Stomach (tissue), 9 donors: ENCODE results near the gene GPR153. TPM values are rescaled to one million over a fixed set of nuclear protein-coding genes. Genes with fewer than 3 reads are reported as not detected.

Source experiments
- DNase-seq, 2 donors: peaks; one replicate each; pipeline versions ENCODE4 v3.0.0 to v3.0.0-alpha.2; 2013 to 2019
- H3K27ac ChIP-seq, 5 donors: fragments of 200-600 bp in 4 of 5; sonication (generic) in 4 of 5; one replicate each; pipeline ENCODE4 v1.5.1; 2013 to 2019; ENCODE audit warnings: mild to moderate bottlenecking in 1 of 5, moderate library complexity in 1 of 5
- H3K27me3 ChIP-seq, 3 donors: fragments of 200-600 bp; sonication (generic); one replicate each; pipeline ENCODE4 v1.5.1; 2017 to 2019; ENCODE audit warnings: mixed run types in 1 of 3
- H3K36me3 ChIP-seq, 4 donors: fragments of 200-600 bp; sonication (generic); 1 replicate in 3 of 4; 2 replicates in 1 of 4; pipeline ENCODE4 v1.5.1; 2016 to 2019
- H3K4me1 ChIP-seq, 4 donors: fragments of 200-600 bp; sonication (generic); one replicate each; pipeline ENCODE4 v1.5.1; 2016 to 2019
- H3K4me3 ChIP-seq, 4 donors: fragments of 200-600 bp; sonication (generic) in 3 of 4; one replicate each; pipeline ENCODE4 v1.5.1; 2016 to 2019; ENCODE audit warnings: mild to moderate bottlenecking in 1 of 4
- H3K9me3 ChIP-seq, 4 donors: fragments of 200-600 bp; sonication (generic); one replicate each; pipeline ENCODE4 v1.5.1; 2016 to 2019
- EP300 ChIP-seq: sonication (generic); formaldehyde crosslinking; IDR thresholded peaks from one replicate; pipeline ENCODE4 v1.6.1; 2017; ENCODE audit warnings: antibody characterized with exemption
- POLR2A ChIP-seq, 4 donors: fragments of 450-650 bp; IDR thresholded peaks; one replicate each; pipeline ENCODE4 v1.6.1; 2016; ENCODE audit warnings: antibody characterized with exemption in 4 of 4, control low read depth in 2 of 4, mild to moderate bottlenecking in 1 of 4, moderate library complexity in 1 of 4
- POLR2AphosphoS5 ChIP-seq, 3 donors: sonication (generic); formaldehyde crosslinking; IDR thresholded peaks; one replicate each; pipeline ENCODE4 v1.6.1; 2016; ENCODE audit warnings: antibody characterized with exemption in 3 of 3
- WGBS, 5 donors: extraction: QIAGEN DNeasy Blood & Tissue Kit in 3 of 5; methylation state at CpG; one replicate each; pipeline versions ENCODE4 v1.1.5 to v1.1.7; 2013 to 2018; 5-methylcytosine and 5-hydroxymethylcytosine counted together
- intact Hi-C: fragments of 100-400 bp; cut with DNase I; formaldehyde crosslinking; loops from one replicate; pipeline ENCODE4 v1.15.1; 2023; ENCODE audit warnings: low total_unique reads
- polyA plus RNA-seq, 3 donors: library from polyadenylated mRNA; stranded (reverse); fragments of 200-250 nt; gene quantifications; one replicate each; pipeline ENCODE4 v1.2.3, GENCODE V29; 2013
- total RNA-seq, 5 donors: library from RNA; depleted of rRNA; stranded (reverse); fragments of >200 nt; gene quantifications; one replicate each; pipeline versions ENCODE4 v1.1.0 to v1.2.3, GENCODE V29; 2014 to 2016
- TF ChIP-seq, protein P1 (sequence below), 7 experiments: fragments of 450-650 bp in 4 of 7; fragments of 200-600 bp in 3 of 7; sonication (generic) in 3 of 7; IDR thresholded peaks; one replicate each; pipeline ENCODE4 v1.5.1; 2016 to 2019; ENCODE audit warnings: antibody characterized with exemption in 7 of 7, control low read depth in 2 of 7, mild to moderate bottlenecking in 1 of 7
- donor health status: healthy with polysubstance abuse.
- donor health status: Bipolar disorder and iron deficiency.
- donor health status: healthy.

Gene GPR153
- total and polyA plus RNA-seq, 8 donors, result 1.8 to 63.1 (median 2.8) TPM

GRCh38 chr1:6237093-6237492, 23.8 kb downstream of the GPR153 start:
- peaks cover 17 to 35% (median 26%) of the 10 kb centered on the region in 4 donors for H3K4me1 ChIP-seq
- intact Hi-C loops, result no loop called here
- 85 to 94% (median 91%) methylated on average over 4 of the region's 4 CpGs for WGBS, 5 donors
- H3K27me3 ChIP-seq, result peaks cover 0 to 45% (median 25%) of the 10 kb centered on the region in 3 donors
- TF ChIP-seq POLR2A (IDR thresholded peaks at IDR 0.05) (no peak), POLR2AphosphoS5 (IDR thresholded peaks at IDR 0.05) (no peak), EP300 (no peak)
- TF ChIP-seq, protein P1, sequence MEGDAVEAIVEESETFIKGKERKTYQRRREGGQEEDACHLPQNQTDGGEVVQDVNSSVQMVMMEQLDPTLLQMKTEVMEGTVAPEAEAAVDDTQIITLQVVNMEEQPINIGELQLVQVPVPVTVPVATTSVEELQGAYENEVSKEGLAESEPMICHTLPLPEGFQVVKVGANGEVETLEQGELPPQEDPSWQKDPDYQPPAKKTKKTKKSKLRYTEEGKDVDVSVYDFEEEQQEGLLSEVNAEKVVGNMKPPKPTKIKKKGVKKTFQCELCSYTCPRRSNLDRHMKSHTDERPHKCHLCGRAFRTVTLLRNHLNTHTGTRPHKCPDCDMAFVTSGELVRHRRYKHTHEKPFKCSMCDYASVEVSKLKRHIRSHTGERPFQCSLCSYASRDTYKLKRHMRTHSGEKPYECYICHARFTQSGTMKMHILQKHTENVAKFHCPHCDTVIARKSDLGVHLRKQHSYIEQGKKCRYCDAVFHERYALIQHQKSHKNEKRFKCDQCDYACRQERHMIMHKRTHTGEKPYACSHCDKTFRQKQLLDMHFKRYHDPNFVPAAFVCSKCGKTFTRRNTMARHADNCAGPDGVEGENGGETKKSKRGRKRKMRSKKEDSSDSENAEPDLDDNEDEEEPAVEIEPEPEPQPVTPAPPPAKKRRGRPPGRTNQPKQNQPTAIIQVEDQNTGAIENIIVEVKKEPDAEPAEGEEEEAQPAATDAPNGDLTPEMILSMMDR (IDR thresholded peaks at IDR 0.05), result no peak
- H3K4me3 ChIP-seq, result no peak overlapping the region
- peaks cover 12 to 20% (median 18%) of the 10 kb centered on the region in 4 donors for H3K36me3 ChIP-seq
- DNase-seq, result no peak
- H3K9me3 ChIP-seq, result no peaks in the 10 kb centered on the region
- no peak overlapping the region for H3K27ac ChIP-seq

DNA sequence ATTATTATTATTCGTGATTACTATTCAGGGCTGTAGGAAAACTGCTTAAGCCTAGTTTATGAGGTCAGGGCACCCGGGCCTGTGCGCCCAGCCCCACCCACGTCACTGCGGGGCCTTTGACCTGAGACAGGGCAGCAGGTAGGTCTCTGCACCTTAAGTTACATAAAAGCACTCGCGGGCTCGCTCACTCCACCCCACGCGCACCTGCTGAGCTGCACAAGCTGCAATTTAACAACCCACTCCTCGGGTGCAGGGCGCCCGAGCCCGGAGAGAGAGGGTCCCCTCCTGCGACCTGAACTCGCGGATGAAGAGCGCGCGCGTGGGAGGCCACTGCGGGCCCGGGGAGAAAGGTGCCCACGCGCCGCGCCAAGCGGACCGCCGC, 25.6 kb downstream of the GPR153 start:
- Histone ChIP-seq H3K27ac (peak overlapping the region in 4 of 5 donors; percentile 37 to 87 (median 81)), H3K36me3 (peaks cover 19 to 38% (median 36%) of the 10 kb centered on the region in 4 donors), H3K4me1 (peaks cover 11 to 26% (median 17%) of the 10 kb centered on the region in 4 donors), H3K9me3 (no peaks in the 10 kb centered on the region), H3K4me3 (peak overlapping the region; percentile 83 to 89 (median 84)), H3K27me3 (peaks cover 0 to 27% (median 9%) of the 10 kb centered on the region in 3 donors)
- WGBS, 5 donors, result 0 to 2% (median 1%) methylated on average over 8 to 30 of the region's 30 CpGs
- TF ChIP-seq EP300 (no peak), POLR2AphosphoS5 (IDR thresholded peaks at IDR 0.05) (no peak), POLR2A (IDR thresholded peaks at IDR 0.05) (no peak)
- TF ChIP-seq, protein P1 (IDR thresholded peaks at IDR 0.05), result no peak
- intact Hi-C loops, result no loop called here
- no peak for DNase-seq

- Histone ChIP-seq H3K9me3 (no peaks in the 10 kb centered on the region), H3K36me3 (peaks cover 25 to 44% (median 42%) of the 10 kb centered on the region in 4 donors), H3K4me1 (peaks cover 11 to 26% (median 17%) of the 10 kb centered on the region in 4 donors), H3K27me3 (peaks cover 0 to 21% (median 3%) of the 10 kb centered on the region in 3 donors), H3K4me3 (peak overlapping the region; percentile 83 to 89 (median 84)), H3K27ac (peak overlapping the region in 3 of 5 donors; percentile 37 to 87 (median 77))
- DNase-seq, result no peak
- TF ChIP-seq POLR2A (IDR thresholded peaks at IDR 0.05), result no peak
- TF ChIP-seq EP300, result no peak
- TF ChIP-seq POLR2AphosphoS5 (IDR thresholded peaks at IDR 0.05), result no peak
- TF ChIP-seq, protein P1 (IDR thresholded peaks at IDR 0.05), result no peak
- intact Hi-C loops, result no loop called here
- WGBS, 5 donors, result 38 to 52% (median 43%) methylated on average over 16 to 20 of the region's 20 CpGs
Measured at GRCh38 chr1:6234502-6235295, 26.2 kb downstream of the GPR153 start.

- WGBS, 5 donors, result 36 to 79% (median 67%) methylated on average over 1 of the region's 1 CpG
- intact Hi-C loops, result no loop called here
- H3K27ac ChIP-seq, result no peak overlapping the region
- H3K36me3 ChIP-seq, result peaks cover 33 to 57% (median 55%) of the 10 kb centered on the region in 4 donors
- no peak for TF ChIP-seq POLR2A (IDR thresholded peaks at IDR 0.05)
- TF ChIP-seq POLR2AphosphoS5 (IDR thresholded peaks at IDR 0.05), result no peak
- no peak for TF ChIP-seq EP300
- TF ChIP-seq, protein P1 (IDR thresholded peaks at IDR 0.05), result no peak
- DNase-seq, result no peak
- peaks cover 0 to 8% (median 0%) of the 10 kb centered on the region in 3 donors for H3K27me3 ChIP-seq
- no peaks in the 10 kb centered on the region for H3K9me3 ChIP-seq
- H3K4me1 ChIP-seq, result peaks cover 11 to 26% (median 17%) of the 10 kb centered on the region in 4 donors
- no peak overlapping the region for H3K4me3 ChIP-seq
Measured at GRCh38 chr1:6233376-6233775, 27.5 kb downstream of the GPR153 start.
